ENCODE data around the gene ABCC1.

GRCh38 chr16:16120382-16121184 lies 171.2 kb downstream of the ABCC1 start:
- TF ChIP-seq ZNF184 (tag by site-specific recombination; IDR thresholded peaks at IDR 0.05) (no peak), ZNF530 (tag by site-specific recombination; IDR thresholded peaks at IDR 0.05; ENCODE audit: low read depth) (no peak), CTCF (tag by site-specific recombination; IDR thresholded peaks at IDR 0.05) (no peak), ZNF580 (tag by site-specific recombination; IDR thresholded peaks at IDR 0.05) (no peak), ZSCAN23 (tag by site-specific recombination; IDR thresholded peaks at IDR 0.05) (no peak), ZNF561 (tag by site-specific recombination; IDR thresholded peaks at IDR 0.05; ENCODE audit: borderline replicate concordance) (no peak)
